ENCODE results near the gene ITGA8. TPM values are rescaled to one million over a fixed set of nuclear protein-coding genes. Genes with fewer than 3 reads are reported as not detected.

Gene ITGA8
- total RNA-seq, 5 donors from 2014 or later (not counting 1 experiment from before 2014, with no cell fraction given) = 0.03 to 0.06 (median 0.06) TPM; not detected in 2

DNA sequence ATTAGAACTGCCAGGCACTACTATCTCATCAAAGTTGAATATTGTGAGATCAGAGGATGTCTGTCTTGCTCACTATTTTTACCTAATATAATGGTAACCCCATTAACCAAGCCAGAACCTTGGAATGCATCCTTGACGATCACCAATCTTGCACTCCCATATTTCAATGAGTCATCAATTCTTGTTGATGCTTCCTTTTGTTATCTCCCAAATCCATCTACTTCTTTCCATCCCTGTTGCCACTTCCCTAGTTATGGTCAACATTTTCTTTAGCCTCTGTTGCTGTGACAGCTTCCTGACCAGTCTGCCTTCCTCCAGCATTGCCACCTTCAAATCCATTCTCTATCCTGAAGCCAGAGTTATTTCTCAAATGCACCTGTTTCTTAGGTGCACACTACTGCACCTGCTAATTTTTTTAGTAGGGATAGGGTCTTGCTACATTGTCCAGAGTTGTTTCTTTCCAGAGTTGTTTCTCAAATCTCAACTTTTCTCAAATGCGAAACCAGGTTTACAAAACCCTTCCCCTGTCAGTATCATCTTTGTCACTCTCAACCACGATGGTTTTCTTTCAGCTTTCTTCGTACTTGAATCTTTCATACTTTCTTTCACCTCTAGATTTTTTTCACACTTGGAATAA is 15.7 kb downstream of the ITGA8 start:
- no peak for DNase-seq
- Histone ChIP-seq H3K27ac (ENCODE audit: low read length) (no peak overlapping the region), H3K9me3 (no peaks in the 10 kb centered on the region), H3K4me3 (ENCODE audit: control insufficient read depth in 1 of 2, extremely low read depth in 1 of 2, low read length in 1 of 2) (no peak overlapping the region), H3K27me3 (replicated peaks in 1 of 2; ENCODE audit: control insufficient read depth in 2 of 2, extremely low read depth in 1 of 2, insufficient read depth in 2 of 2, low read length in 1 of 2) (peaks cover 0 to 2% of the 10 kb centered on the region in 2 experiments), H3K36me3 (ENCODE audit: control insufficient read depth in 2 of 2, extremely low read depth in 1 of 2, insufficient read depth in 1 of 2, low read length in 1 of 2) (no peaks in the 10 kb centered on the region), H3K4me1 (ENCODE audit: control insufficient read depth in 1 of 2, extremely low read depth in 1 of 2, insufficient read depth in 2 of 2, low read length in 2 of 2) (no peaks in the 10 kb centered on the region)
- WGBS (ENCODE audit: insufficient coverage) = 90% methylated on average over 3 of the region's 4 CpGs
- Mint-ChIP-seq H3K4me1 (no peaks in the 10 kb centered on the region), H3K9me3 (no peaks in the 10 kb centered on the region), H3K27me3 (peaks cover 8 to 14% of the 10 kb centered on the region in 2 donors), H3K27ac (no peak overlapping the region), H3K36me3 (no peaks in the 10 kb centered on the region), H3K4me3 (no peak overlapping the region)
- ChIA-PET CTCF (no interaction called here), POLR2A (no interaction called here)
- no peak for ATAC-seq (replicated peaks in 1 of 4)

DNA sequence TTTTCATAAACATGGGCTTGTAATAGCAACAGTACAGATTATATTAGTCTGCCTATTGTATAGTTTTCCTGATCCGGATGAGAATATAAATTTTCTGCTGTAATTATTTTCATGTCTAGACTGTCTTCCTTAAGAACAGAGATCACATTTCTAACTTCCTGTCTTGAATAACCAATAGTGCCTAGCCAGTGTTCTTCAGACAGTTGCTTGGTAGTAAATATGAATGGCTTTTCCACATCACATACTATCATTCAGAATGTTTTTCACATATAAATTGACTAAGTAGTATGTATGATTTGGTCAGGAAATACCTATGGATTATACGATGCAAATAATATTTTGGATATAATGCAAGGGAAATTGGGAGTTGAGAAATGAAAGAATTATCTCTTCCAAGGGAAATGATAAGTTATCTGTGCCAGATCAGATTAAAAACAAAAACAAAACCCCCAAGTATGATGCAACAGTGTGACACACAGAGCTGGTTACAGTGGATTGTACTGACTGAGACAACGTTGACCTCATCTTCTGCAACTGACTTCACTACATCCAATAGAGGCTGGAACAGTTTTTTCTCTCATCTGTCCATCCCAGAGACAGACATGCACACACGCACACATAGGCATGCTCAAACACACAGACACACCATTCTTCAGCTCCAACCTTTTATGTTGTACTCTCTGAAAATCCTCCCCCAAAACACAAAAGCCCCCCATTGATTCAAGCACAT is 16.4 kb downstream of the ITGA8 start:
- no peaks in the 10 kb centered on the region for H3K9me3 ChIP-seq
- no peaks in the 10 kb centered on the region for H3K36me3 ChIP-seq (ENCODE audit: control insufficient read depth in 2 of 2, extremely low read depth in 1 of 2, insufficient read depth in 1 of 2, low read length in 1 of 2)
- 89% methylated on average over 2 of the region's 4 CpGs for WGBS (ENCODE audit: insufficient coverage)
- Mint-ChIP-seq H3K4me1 (no peaks in the 10 kb centered on the region), H3K9me3 (peaks cover 0 to 3% (median 2%) of the 10 kb centered on the region in 3 donors), H3K27ac (no peak overlapping the region), H3K4me3 (no peak overlapping the region), H3K27me3 (peaks cover 8 to 15% of the 10 kb centered on the region in 2 donors), H3K36me3 (no peaks in the 10 kb centered on the region)
- POLR2A ChIA-PET = no interaction called here
- no peaks in the 10 kb centered on the region for H3K4me1 ChIP-seq (ENCODE audit: control insufficient read depth in 1 of 2, extremely low read depth in 1 of 2, insufficient read depth in 2 of 2, low read length in 2 of 2)
- H3K27ac ChIP-seq (ENCODE audit: low read length) = no peak overlapping the region
- no peak overlapping the region for H3K4me3 ChIP-seq (ENCODE audit: control insufficient read depth in 1 of 2, extremely low read depth in 1 of 2, low read length in 1 of 2)
- DNase-seq = no peak
- ATAC-seq (replicated peaks in 1 of 4) = no peak
- H3K27me3 ChIP-seq (replicated peaks in 1 of 2; ENCODE audit: control insufficient read depth in 2 of 2, extremely low read depth in 1 of 2, insufficient read depth in 2 of 2, low read length in 1 of 2) = peaks cover 0 to 2% of the 10 kb centered on the region in 2 experiments
- CTCF ChIA-PET = no interaction called here

DNA sequence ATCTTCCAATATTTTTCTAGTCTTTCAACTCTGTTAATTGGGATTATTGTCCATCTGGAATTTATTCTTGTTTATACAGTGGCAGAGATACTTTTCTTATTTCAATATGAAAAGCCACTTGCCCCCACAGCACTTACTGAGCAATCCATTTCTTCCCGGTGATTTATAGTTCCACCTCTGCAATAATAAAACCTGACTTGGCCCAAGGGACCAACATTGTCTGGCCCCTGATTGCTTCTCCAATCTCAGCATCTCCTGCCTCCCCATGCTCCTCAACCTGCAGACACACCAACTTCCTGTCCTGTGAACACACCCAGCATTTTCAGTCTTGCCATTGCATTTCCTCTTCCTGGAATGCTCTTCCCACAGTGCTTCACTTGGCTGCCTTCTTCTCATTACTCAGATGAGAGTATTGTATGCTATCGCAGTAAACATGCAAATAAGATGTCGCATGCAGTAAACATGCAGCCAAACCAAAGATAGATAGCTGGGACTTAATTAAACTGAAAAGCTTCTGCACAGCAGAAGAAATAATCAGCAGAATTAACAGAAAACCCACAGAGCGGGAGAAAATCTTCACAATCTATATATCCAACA is 19.5 kb downstream of the ITGA8 start:
- CTCF ChIA-PET = no interaction called here
- Histone ChIP-seq H3K36me3 (ENCODE audit: control insufficient read depth in 2 of 2, extremely low read depth in 1 of 2, insufficient read depth in 1 of 2, low read length in 1 of 2) (no peaks in the 10 kb centered on the region), H3K4me3 (ENCODE audit: control insufficient read depth in 1 of 2, extremely low read depth in 1 of 2, low read length in 1 of 2) (no peak overlapping the region), H3K9me3 (no peaks in the 10 kb centered on the region), H3K27ac (ENCODE audit: low read length) (no peak overlapping the region), H3K27me3 (replicated peaks in 1 of 2; ENCODE audit: control insufficient read depth in 2 of 2, extremely low read depth in 1 of 2, insufficient read depth in 2 of 2, low read length in 1 of 2) (peaks cover 0 to 4% of the 10 kb centered on the region in 2 experiments), H3K4me1 (ENCODE audit: control insufficient read depth in 1 of 2, extremely low read depth in 1 of 2, insufficient read depth in 2 of 2, low read length in 2 of 2) (no peaks in the 10 kb centered on the region)
- POLR2A ChIA-PET = no interaction called here
- Mint-ChIP-seq H3K4me1 (no peaks in the 10 kb centered on the region), H3K9me3 (peaks cover 3 to 6% (median 3%) of the 10 kb centered on the region in 3 donors), H3K36me3 (no peaks in the 10 kb centered on the region), H3K27me3 (peaks cover 8 to 14% of the 10 kb centered on the region in 2 donors), H3K27ac (no peak overlapping the region), H3K4me3 (no peak overlapping the region)
- DNase-seq = no peak
- ATAC-seq (replicated peaks in 1 of 4) = no peak
- 94% methylated on average over 2 of the region's 4 CpGs for WGBS (ENCODE audit: insufficient coverage)

DNA sequence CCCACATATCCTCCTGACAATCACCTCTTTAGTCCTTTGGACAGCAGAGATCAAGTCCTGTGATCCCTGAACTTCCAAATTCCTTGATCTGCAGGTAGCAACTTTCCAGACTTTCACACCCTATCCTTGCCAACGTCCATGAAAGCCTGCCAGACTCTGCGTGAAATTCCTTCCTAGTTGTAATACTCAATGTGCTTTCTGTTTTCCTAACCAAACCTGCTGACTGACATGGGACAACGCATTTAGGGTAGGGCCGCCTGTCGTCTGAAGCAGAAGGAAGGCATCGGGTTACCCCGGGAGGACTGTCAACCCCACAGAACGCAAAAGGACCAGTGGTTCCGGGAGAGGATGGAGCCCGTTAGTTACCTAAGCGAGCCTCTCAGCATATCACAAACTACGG is 23.9 kb downstream of the ITGA8 start:
- no peak overlapping the region for H3K4me3 ChIP-seq (ENCODE audit: control insufficient read depth in 1 of 2, extremely low read depth in 1 of 2, low read length in 1 of 2)
- Mint-ChIP-seq H3K27ac (no peak overlapping the region), H3K9me3 (peaks cover 3 to 6% (median 3%) of the 10 kb centered on the region in 3 donors), H3K4me3 (no peak overlapping the region), H3K27me3 (peaks cover 16 to 18% of the 10 kb centered on the region in 2 donors), H3K36me3 (no peaks in the 10 kb centered on the region), H3K4me1 (no peaks in the 10 kb centered on the region)
- POLR2A ChIA-PET = no interaction called here
- ATAC-seq (replicated peaks in 1 of 4) (no peak), DNase-seq (no peak)
- 79% methylated on average over 8 of the region's 12 CpGs for WGBS (ENCODE audit: insufficient coverage)
- no peaks in the 10 kb centered on the region for H3K9me3 ChIP-seq
- CTCF ChIA-PET = no interaction called here
- peaks cover 3 to 5% of the 10 kb centered on the region in 2 experiments for H3K27me3 ChIP-seq (replicated peaks in 1 of 2; ENCODE audit: control insufficient read depth in 2 of 2, extremely low read depth in 1 of 2, insufficient read depth in 2 of 2, low read length in 1 of 2)
- no peak overlapping the region for H3K27ac ChIP-seq (ENCODE audit: low read length)
- H3K4me1 ChIP-seq (ENCODE audit: control insufficient read depth in 1 of 2, extremely low read depth in 1 of 2, insufficient read depth in 2 of 2, low read length in 2 of 2) = no peaks in the 10 kb centered on the region
- H3K36me3 ChIP-seq (ENCODE audit: control insufficient read depth in 2 of 2, extremely low read depth in 1 of 2, insufficient read depth in 1 of 2, low read length in 1 of 2) = no peaks in the 10 kb centered on the region

DNA sequence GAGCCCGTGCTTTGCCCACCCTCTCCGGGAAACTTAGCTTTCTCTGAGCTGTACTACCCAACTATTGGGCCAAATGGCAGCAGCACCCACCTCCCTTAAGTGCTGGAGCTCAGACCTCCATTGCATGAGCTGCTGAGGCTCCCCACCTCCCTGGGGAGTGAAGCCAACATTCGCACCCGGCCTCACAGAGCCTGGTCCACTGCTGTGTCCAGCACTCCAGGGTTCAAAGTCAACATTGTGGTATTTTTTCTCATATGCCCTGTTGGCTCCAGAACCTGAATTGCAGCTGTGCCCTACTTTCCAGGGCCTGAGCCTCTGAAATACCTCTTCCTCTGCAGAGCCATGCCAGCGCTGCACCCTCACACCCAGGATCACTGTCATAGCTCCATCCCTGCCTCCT is 29.7 kb downstream of the ITGA8 start:
- no peak overlapping the region for H3K4me3 ChIP-seq (ENCODE audit: control insufficient read depth in 1 of 2, extremely low read depth in 1 of 2, low read length in 1 of 2)
- Mint-ChIP-seq H3K27ac (no peak overlapping the region), H3K4me1 (no peaks in the 10 kb centered on the region), H3K9me3 (no peaks in the 10 kb centered on the region), H3K4me3 (no peak overlapping the region), H3K36me3 (no peaks in the 10 kb centered on the region), H3K27me3 (peaks cover 26 to 32% of the 10 kb centered on the region in 2 donors)
- no peak overlapping the region for H3K27ac ChIP-seq (ENCODE audit: low read length)
- no peak for ATAC-seq (replicated peaks in 1 of 4)
- CTCF ChIA-PET = no interaction called here
- POLR2A ChIA-PET = no interaction called here
- H3K4me1 ChIP-seq (ENCODE audit: control insufficient read depth in 1 of 2, extremely low read depth in 1 of 2, insufficient read depth in 2 of 2, low read length in 2 of 2) = no peaks in the 10 kb centered on the region
- no peaks in the 10 kb centered on the region for H3K36me3 ChIP-seq (ENCODE audit: control insufficient read depth in 2 of 2, extremely low read depth in 1 of 2, insufficient read depth in 1 of 2, low read length in 1 of 2)
- H3K27me3 ChIP-seq (replicated peaks in 1 of 2; ENCODE audit: control insufficient read depth in 2 of 2, extremely low read depth in 1 of 2, insufficient read depth in 2 of 2, low read length in 1 of 2) = peaks cover 3 to 13% of the 10 kb centered on the region in 2 experiments
- WGBS (ENCODE audit: insufficient coverage) = 83% methylated on average over 5 of the region's 5 CpGs
- DNase-seq = no peak
- H3K9me3 ChIP-seq = no peaks in the 10 kb centered on the region

DNA sequence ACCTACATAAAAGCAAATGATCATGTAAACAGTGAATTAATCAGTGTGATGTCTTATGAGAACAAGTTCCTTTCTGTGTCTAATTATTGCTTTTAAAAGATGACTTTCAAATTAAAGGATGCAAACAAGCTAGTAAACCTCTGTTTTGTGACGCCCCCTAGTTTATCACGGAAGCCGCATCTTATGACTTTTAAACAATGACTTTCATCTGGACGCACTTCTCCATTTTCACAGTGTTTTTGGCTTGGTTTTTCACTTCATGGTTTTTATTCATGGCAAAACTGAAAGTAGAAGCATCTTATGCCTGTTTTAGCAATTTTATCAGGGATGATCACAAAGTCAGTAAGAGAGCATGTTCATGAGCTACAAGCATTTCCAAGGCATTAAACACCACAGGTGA is 35.0 kb downstream of the ITGA8 start:
- no peak overlapping the region for H3K27ac Mint-ChIP-seq
- ChIA-PET CTCF (no interaction called here), POLR2A (no interaction called here)
- no peaks in the 10 kb centered on the region for H3K9me3 ChIP-seq
- H3K36me3 ChIP-seq (ENCODE audit: control insufficient read depth in 2 of 2, extremely low read depth in 1 of 2, insufficient read depth in 1 of 2, low read length in 1 of 2) = no peaks in the 10 kb centered on the region
- no peaks in the 10 kb centered on the region for H3K36me3 Mint-ChIP-seq
- ATAC-seq (replicated peaks in 1 of 4) (no peak), DNase-seq (no peak)
- H3K27ac ChIP-seq (ENCODE audit: low read length) = no peak overlapping the region
- H3K4me3 ChIP-seq (ENCODE audit: control insufficient read depth in 1 of 2, extremely low read depth in 1 of 2, low read length in 1 of 2) = no peak overlapping the region
- H3K4me1 Mint-ChIP-seq = no peaks in the 10 kb centered on the region
- H3K9me3 Mint-ChIP-seq = no peaks in the 10 kb centered on the region
- no peaks in the 10 kb centered on the region for H3K4me1 ChIP-seq (ENCODE audit: control insufficient read depth in 1 of 2, extremely low read depth in 1 of 2, insufficient read depth in 2 of 2, low read length in 2 of 2)
- H3K27me3 Mint-ChIP-seq = peaks cover 32 to 41% of the 10 kb centered on the region in 2 donors
- H3K4me3 Mint-ChIP-seq = no peak overlapping the region
- H3K27me3 ChIP-seq (replicated peaks in 1 of 2; ENCODE audit: control insufficient read depth in 2 of 2, extremely low read depth in 1 of 2, insufficient read depth in 2 of 2, low read length in 1 of 2) = peaks cover 0 to 5% of the 10 kb centered on the region in 2 experiments
- 12% methylated on average over 3 of the region's 4 CpGs for WGBS (ENCODE audit: insufficient coverage)
